Measurements from ENCODE around the gene EIPR1.

- no peak for TF ChIP-seq CTCF (conservative IDR thresholded peaks at IDR 0.05 in 1 of 2, IDR thresholded peaks at IDR 0.05 in 1 of 2; ENCODE audit: low read depth in 1 of 2, low read length in 2 of 2)
- no peak for TF ChIP-seq EZH2 (IDR thresholded peaks at IDR 0.05; ENCODE audit: low read length, missing control alignments)
These were observed 108.1 kb downstream of the EIPR1 start for GRCh38 chr2:3269425-3270094.
